CD4-positive, alpha-beta T cell (primary cell): ENCODE data around the gene MLC1. TPM values are rescaled to one million over a fixed set of nuclear protein-coding genes. Genes with fewer than 3 reads are reported as not detected.

ENCODE experiments used
- ATAC-seq: fragments of 200-7000 bp; cut with Tn5 transposase; one replicate; pipeline ENCODE4 v1.10.0; 2022; ENCODE audit warnings: mild to moderate bottlenecking; ENCODE audit not compliant: poor library complexity
- CTCF ChIA-PET: fragments of 350-600 bp; sonication (Branson Sonifier 250); formaldehyde crosslinking; loops from one replicate; lab custom pipeline; 2021; ENCODE audit warnings: antibody characterized with exemption, inconsistent platforms; lab: Charles Lee
- POLR2A ChIA-PET: fragments of 350-600 bp; sonication (Branson Sonifier 250); formaldehyde crosslinking; loops from one replicate; lab custom pipeline; 2021; ENCODE audit warnings: antibody characterized with exemption, inconsistent platforms; lab: Charles Lee
- DNase-seq, 14 experiments: peaks; one replicate each; pipeline ENCODE4 v3.0.0-alpha.2; 2013 to 2020; ENCODE audit warnings: mixed read lengths in 2 of 14
- H3K27ac ChIP-seq, 2 donors: one replicate each; pipeline versions ENCODE4 v1.5.1 to v1.7.0; 2013; ENCODE audit warnings: low read length in 2 of 2, low read depth in 1 of 2, mild to moderate bottlenecking in 1 of 2
- H3K27me3 ChIP-seq, 2 experiments: 1 replicate in 1 of 2; 2 replicates in 1 of 2; pipeline versions ENCODE4 v1.6.1 to v1.7.0; 2013; ENCODE audit warnings: low read length in 2 of 2, control low read depth in 1 of 2, mild to moderate bottlenecking in 1 of 2, moderate library complexity in 1 of 2; ENCODE audit not compliant: insufficient read depth in 2 of 2, control insufficient read depth in 1 of 2
- H3K36me3 ChIP-seq: one replicate; pipeline ENCODE4 v1.6.1; 2013; ENCODE audit warnings: low read length, control low read depth; ENCODE audit not compliant: insufficient read depth
- H3K4me1 ChIP-seq: one replicate; pipeline ENCODE4 v1.6.1; 2013; ENCODE audit warnings: low read length, control low read depth; ENCODE audit not compliant: insufficient read depth
- H3K4me3 ChIP-seq: one replicate; pipeline ENCODE4 v1.5.1; 2013; ENCODE audit warnings: mild to moderate bottlenecking, low read length, moderate library complexity
- H3K9me3 ChIP-seq, 2 experiments: 1 replicate in 1 of 2; 2 replicates in 1 of 2; pipeline versions ENCODE4 v1.6.1 to v1.7.0; 2013; ENCODE audit warnings: low read length in 2 of 2, mild to moderate bottlenecking in 2 of 2, control low read depth in 1 of 2, moderate library complexity in 1 of 2; ENCODE audit not compliant: control insufficient read depth in 1 of 2, insufficient read depth in 1 of 2
- H3K27ac Mint-ChIP-seq: one replicate; pipeline ENCODE4 v1.8.0; 2020; ENCODE audit warnings: mixed read lengths
- H3K27me3 Mint-ChIP-seq: one replicate; pipeline ENCODE4 v1.8.0; 2021; ENCODE audit warnings: mixed read lengths
- H3K36me3 Mint-ChIP-seq: one replicate; pipeline ENCODE4 v1.8.0; 2021; ENCODE audit warnings: low read depth, mixed read lengths
- H3K4me1 Mint-ChIP-seq: one replicate; pipeline ENCODE4 v1.8.0; 2021; ENCODE audit warnings: low read depth, mixed read lengths
- H3K4me3 Mint-ChIP-seq: one replicate; pipeline ENCODE4 v1.8.0; 2020; ENCODE audit warnings: mild to moderate bottlenecking, mixed read lengths
- H3K9me3 Mint-ChIP-seq: one replicate; pipeline ENCODE4 v1.8.0; 2020; ENCODE audit warnings: mixed read lengths
- CTCF ChIP-seq: fragments of 200-600 bp; IDR thresholded peaks from one replicate; pipeline ENCODE4 v1.8.0; 2022; ENCODE audit warnings: antibody characterized with exemption, mild to moderate bottlenecking
- intact Hi-C, 2 experiments: fragments of 100-400 bp; cut with DNase I in 1 of 2; cut with micrococcal nuclease in 1 of 2; formaldehyde crosslinking; loops; one replicate each; pipeline versions ENCODE4 v1.15.1 to v1.9.0; 2023 to 2025; cut with DNase I, micrococcal nuclease
- total RNA-seq, 174 experiments: library from RNA in 2 of 174; stranded (reverse) in 2 of 174; gene quantifications; one replicate each; pipeline ENCODE4 v1.2.3 and lab custom pipeline; 2021 to 2026

MLC1 gene
- total RNA-seq, 2 experiments from 2014 or later, result 0.16 TPM; not detected in 1

- DNase-seq (no peak), ATAC-seq (no peak)
- ChIA-PET CTCF (no interaction called here), POLR2A (no interaction called here)
- TF ChIP-seq CTCF, result no peak
- H3K9me3 ChIP-seq, result no peaks in the 10 kb centered on the region
- H3K9me3 Mint-ChIP-seq, result no peaks in the 10 kb centered on the region
- no peak overlapping the region for H3K27ac Mint-ChIP-seq
- no peaks in the 10 kb centered on the region for H3K36me3 Mint-ChIP-seq
- no peaks in the 10 kb centered on the region for H3K36me3 ChIP-seq
- H3K27me3 ChIP-seq, result no peaks in the 10 kb centered on the region
- no peak overlapping the region for H3K27ac ChIP-seq
- H3K27me3 Mint-ChIP-seq, result no peaks in the 10 kb centered on the region
- no peaks in the 10 kb centered on the region for H3K4me1 ChIP-seq
- intact Hi-C loops, result no loop called here
- H3K4me1 Mint-ChIP-seq, result no peaks in the 10 kb centered on the region
- no peak overlapping the region for H3K4me3 Mint-ChIP-seq
- H3K4me3 ChIP-seq, result no peak overlapping the region
Measured at GRCh38 chr22:50070366-50070765, 14.9 kb downstream of the MLC1 start.

GRCh38 chr22:50068096-50068495 lies 17.1 kb downstream of the MLC1 start:
- Histone ChIP-seq H3K27me3 (no peaks in the 10 kb centered on the region), H3K4me1 (no peaks in the 10 kb centered on the region), H3K9me3 (no peaks in the 10 kb centered on the region), H3K4me3 (no peak overlapping the region), H3K27ac (no peak overlapping the region), H3K36me3 (no peaks in the 10 kb centered on the region)
- Mint-ChIP-seq H3K27ac (no peak overlapping the region), H3K27me3 (no peaks in the 10 kb centered on the region), H3K36me3 (no peaks in the 10 kb centered on the region), H3K4me3 (no peak overlapping the region), H3K4me1 (no peaks in the 10 kb centered on the region), H3K9me3 (no peaks in the 10 kb centered on the region)
- intact Hi-C loops, result no loop called here
- no peak for TF ChIP-seq CTCF
- no peak for DNase-seq
- no peak for ATAC-seq
- ChIA-PET POLR2A (no interaction called here), CTCF (interaction anchor here (1.2 kb wide), 1 partner anchor 12 kb away, joined by 4 read pairs; no protein-coding TSS in a partner anchor)

- ChIA-PET CTCF (no interaction called here), POLR2A (no interaction called here)
- Mint-ChIP-seq H3K27me3 (no peaks in the 10 kb centered on the region), H3K36me3 (no peaks in the 10 kb centered on the region), H3K27ac (no peak overlapping the region), H3K4me1 (no peaks in the 10 kb centered on the region), H3K9me3 (no peaks in the 10 kb centered on the region), H3K4me3 (no peak overlapping the region)
- H3K27ac ChIP-seq, result no peak overlapping the region
- no peaks in the 10 kb centered on the region for H3K27me3 ChIP-seq
- H3K9me3 ChIP-seq, result no peaks in the 10 kb centered on the region
- no peak overlapping the region for H3K4me3 ChIP-seq
- H3K4me1 ChIP-seq, result no peaks in the 10 kb centered on the region
- TF ChIP-seq CTCF, result no peak
- DNase-seq, result no peak
- intact Hi-C loops, result no loop called here
- no peaks in the 10 kb centered on the region for H3K36me3 ChIP-seq
- no peak for ATAC-seq
Measured at GRCh38 chr22:50067244-50067643, 18.0 kb downstream of the MLC1 start.
